Activated CD4-positive, alpha-beta T cell treated with anti-CD3 and anti-CD28 coated beads, Interleukin-2, amount 50 U/mL, for 4 hours (primary cell): Measurements from ENCODE around the gene KCNQ1.

Experiments
- DNase-seq, 2 experiments: peaks; one replicate each; pipeline ENCODE4 v3.0.0-alpha.2; 2020

KCNQ1 gene

DNA sequence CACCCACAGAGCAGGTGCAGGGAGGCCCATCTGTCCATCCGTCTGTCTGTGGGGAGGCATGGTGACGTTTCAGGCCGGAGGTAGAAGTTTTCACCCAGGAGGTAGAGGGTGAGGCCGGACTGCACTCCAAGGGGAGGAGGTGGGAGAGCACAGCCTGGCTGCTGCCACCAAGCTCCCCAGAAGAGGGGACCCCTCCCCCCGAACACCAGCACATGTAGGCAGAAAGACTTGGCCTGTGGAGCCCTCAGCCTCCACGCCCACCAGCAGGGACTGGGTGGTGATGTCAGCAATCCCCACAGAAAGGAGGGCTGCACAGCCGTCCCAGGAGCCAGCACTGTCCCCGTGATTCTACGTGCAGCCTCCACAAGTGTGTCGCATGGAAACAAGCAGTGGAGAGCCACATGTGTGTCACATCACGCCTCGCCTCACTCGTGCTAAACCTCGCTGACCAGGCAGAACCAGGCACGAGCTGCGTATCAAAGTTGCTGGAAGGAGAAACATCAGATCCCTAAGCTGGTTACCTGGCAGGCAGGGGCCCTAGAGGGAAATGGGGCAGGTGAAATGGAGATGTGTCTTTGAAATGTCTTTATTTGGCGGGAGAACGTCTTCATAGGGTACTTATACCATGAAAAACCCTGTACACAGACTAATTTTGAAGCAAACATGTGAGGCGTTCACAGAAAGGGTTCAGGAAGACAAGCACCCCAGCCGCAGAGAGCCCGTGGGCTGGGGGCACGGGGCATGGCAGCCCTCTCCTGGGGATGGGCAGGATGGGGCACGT lies 391.7 kb downstream of the KCNQ1 start:
- no peak for DNase-seq

DNA sequence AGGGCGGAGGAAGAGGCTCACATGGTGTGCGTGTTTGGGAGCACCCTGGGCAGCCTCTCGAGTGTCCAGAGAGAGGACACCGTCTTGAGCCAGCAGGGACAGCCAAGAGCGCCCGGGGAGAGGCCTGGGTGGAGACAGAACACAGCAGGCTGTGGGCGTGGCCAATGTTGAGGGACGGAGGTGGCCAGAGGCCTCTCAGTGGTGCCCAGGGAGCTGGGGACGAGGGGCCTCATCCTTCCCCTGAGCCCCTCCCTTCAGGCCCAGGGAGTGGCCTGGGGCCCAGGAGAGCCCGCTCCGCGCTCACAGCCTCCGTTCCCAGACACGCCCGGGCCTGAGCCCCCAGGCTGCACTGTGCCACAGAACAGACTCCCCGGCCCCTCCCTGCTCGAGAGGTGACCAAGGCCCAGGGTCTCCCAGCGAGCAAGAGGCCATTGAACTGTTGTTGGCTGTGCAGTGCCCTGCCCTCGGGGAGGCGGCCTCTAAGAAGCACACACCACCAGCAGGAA lies 392.3 kb downstream of the KCNQ1 start:
- DNase-seq, result no peak

DNA sequence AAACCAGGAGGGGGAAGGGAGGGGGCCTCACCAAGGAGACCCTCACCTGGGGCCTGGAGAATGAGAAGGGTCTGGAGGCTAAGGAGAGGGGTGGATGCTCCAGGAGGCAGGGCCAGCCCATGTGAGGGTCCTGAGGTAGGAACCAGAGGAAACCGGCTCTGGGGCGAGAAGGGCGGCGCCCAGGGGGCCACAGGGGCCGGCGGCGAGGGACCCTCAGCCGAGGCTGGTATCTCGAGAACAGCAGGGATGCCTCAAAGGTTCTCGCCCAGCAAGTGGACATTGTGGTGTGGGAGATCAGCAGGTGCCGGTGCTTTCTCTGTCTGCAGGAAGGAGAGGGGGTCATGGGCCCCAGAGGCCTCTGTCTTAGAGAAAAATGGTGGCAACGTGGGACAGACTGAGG lies 392.8 kb downstream of the KCNQ1 start:
- DNase-seq, result no peak

GRCh38 chr11:2838091-2838490 lies 393.3 kb downstream of the KCNQ1 start:
- no peak for DNase-seq

- DNase-seq, result no peak
These were observed 394.0 kb downstream of the KCNQ1 start for GRCh38 chr11:2838676-2839294.

- DNase-seq, result no peak
These were observed 394.7 kb downstream of the KCNQ1 start for GRCh38 chr11:2839395-2839943.

DNA sequence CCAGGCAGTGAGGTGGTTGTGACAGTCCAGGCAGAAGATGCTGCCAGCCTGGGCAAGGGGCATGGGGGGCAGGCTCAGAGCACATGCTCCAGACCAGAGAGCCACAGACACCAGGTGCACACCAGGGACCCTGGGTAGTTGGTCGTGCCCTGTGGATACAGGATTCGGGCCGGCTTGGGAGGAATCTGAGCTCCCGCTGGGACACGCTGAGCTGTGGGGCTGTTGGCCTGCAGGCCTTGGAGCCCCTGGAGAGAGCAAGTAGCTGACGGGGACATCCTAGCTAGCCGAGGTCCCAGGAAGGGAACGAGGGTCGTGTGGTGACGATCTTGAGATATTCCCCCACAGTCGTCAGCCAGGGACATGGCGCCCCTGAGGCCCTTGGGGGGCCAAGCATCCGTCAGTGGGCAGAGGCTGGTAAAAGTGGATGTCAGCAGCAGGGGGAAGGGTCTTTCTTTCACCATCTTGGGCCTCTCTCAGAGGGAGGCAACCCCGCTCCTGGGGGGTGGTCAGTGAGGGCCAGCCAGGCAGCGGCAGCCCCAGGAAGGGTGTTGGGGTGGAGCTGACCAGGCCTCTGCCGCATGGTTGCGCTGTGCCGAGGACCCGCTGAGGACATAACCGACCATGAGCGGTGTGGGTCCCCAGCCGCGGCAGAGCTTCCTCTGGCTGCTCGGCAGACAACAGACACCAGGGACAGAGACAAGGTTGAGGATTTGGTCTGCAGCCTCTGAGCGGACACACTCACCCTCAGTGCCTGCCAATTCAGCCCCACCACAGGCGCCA lies 396.8 kb downstream of the KCNQ1 start:
- no peak for DNase-seq

GRCh38 chr11:2842876-2843275 lies 398.1 kb downstream of the KCNQ1 start:
- DNase-seq, result no peak

DNA sequence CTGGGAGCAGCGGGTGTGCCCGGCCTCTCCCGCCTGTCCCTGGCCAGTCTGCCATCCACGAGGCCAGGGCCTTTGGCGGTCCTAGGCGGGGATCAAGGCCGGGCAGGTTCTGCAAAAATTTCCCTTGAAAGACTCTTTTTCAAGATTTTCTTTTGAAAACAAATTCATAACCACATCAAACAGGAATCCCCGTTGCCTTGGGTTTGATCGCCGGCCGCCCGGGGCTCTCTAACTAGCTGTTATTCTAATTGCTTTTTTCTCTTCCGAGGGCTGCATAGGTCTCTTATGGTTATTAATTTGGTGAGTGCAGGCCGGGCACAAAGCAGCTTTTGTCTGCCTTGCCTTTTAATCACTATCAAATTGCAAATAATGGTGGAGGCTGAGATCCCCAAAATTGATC lies 398.7 kb downstream of the KCNQ1 start:
- no peak for DNase-seq

- no peak for DNase-seq
These were observed 399.5 kb downstream of the KCNQ1 start for GRCh38 chr11:2844116-2844842.

GRCh38 chr11:2844996-2845395 lies 400.2 kb downstream of the KCNQ1 start:
- no peak for DNase-seq

GRCh38 chr11:2846056-2846455 lies 401.2 kb downstream of the KCNQ1 start:
- no peak for DNase-seq

- no peak for DNase-seq
These were observed 401.7 kb downstream of the KCNQ1 start for GRCh38 chr11:2846470-2846869.

DNA sequence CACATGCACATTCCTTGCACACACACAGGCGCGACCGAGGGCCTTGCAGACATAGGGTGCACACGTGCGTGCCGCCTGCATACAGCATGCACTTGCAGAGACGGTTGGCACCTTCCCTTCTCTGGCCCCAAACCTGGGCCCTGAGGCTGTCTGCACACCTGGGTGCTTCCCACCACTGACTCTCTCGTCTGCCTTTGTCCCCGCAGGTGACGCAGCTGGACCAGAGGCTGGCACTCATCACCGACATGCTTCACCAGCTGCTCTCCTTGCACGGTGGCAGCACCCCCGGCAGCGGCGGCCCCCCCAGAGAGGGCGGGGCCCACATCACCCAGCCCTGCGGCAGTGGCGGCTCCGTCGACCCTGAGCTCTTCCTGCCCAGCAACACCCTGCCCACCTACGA lies 402.8 kb downstream of the KCNQ1 start:
- no peak for DNase-seq

- DNase-seq, result no peak
These were observed 403.7 kb downstream of the KCNQ1 start for GRCh38 chr11:2848497-2848896.

- DNase-seq, result no peak
These were observed 405.4 kb downstream of the KCNQ1 start for GRCh38 chr11:2849994-2850770.

DNA sequence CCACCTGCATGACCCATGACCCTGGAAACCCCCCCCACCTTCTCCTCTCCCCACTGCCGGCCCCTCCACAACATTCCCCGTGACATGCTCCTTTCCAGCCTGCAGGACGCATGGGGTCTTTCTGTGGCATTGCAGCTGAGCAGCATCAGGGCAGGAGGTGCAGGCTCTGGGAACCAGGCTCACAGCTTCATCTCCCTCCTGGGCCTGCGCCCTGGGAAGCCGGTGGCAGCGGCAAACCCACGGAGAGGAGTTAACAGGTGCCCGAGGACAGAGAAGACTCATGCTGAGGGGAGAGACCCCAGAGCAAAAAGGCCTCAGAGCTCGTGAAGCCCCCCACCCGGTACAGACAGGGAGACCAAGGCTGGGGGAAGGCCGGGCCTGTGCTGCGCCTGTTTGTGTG lies 408.6 kb downstream of the KCNQ1 start:
- no peak for DNase-seq

DNA sequence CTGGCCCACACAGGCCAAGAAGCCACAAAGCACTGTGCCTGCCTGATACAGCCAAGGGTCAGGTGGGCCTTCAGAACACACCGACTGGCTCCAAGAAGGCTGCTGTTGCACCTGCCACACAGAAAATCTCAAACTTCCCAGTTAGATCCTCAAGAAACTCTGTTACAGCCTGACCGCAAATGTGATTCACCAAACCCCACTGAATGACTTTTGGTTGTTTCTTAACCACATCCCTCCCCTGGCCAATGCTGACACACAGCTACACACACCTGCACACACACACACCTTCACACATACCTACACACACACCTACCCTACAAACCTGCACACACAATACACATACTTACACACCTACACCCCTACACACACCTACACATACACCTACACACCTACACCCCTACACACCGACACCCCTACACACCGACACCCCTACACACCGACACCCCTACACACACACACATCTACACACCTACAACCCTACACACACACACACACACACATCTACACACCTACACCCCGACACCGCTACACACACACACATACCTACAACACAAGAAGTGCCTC lies 409.3 kb downstream of the KCNQ1 start:
- DNase-seq, result no peak

- DNase-seq, result no peak
These were observed 410.4 kb downstream of the KCNQ1 start for GRCh38 chr11:2855162-2855561.

GRCh38 chr11:2857276-2857675 lies 412.5 kb downstream of the KCNQ1 start:
- DNase-seq, result no peak

GRCh38 chr11:2857918-2858317 lies 413.1 kb downstream of the KCNQ1 start:
- no peak for DNase-seq
